ENCODE data around the gene ARHGEF16. TPM values are rescaled to one million over a fixed set of nuclear protein-coding genes. Genes with fewer than 3 reads are reported as not detected.

Gene ARHGEF16
- total and polyA plus RNA-seq, 11 donors = 0.31 to 1.4 (median 0.51) TPM

DNA sequence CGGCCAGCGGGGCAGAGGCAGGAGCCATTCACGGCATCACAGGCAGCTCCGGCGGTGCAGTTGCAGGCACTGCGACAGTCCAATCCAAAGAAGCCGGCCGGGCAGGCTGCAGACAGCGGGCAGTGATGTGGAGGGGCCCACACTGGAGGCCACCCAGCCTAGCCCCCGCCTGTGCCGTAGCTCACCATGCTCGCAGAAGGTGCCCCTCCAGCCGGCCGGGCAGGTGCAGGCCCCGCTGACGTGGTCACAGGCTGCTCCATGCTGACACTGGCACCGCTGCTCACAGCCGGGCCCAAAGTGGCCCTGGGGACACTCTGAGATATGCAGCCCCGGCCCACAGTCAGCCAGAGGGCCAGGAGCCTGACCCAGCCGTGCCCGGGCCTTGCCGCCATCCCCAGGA lies 45.1 kb downstream of the ARHGEF16 start:
- no peak overlapping the region for H3K4me3 ChIP-seq
- DNase-seq (no peak), ATAC-seq (no peak)
- TF ChIP-seq, protein P1, sequence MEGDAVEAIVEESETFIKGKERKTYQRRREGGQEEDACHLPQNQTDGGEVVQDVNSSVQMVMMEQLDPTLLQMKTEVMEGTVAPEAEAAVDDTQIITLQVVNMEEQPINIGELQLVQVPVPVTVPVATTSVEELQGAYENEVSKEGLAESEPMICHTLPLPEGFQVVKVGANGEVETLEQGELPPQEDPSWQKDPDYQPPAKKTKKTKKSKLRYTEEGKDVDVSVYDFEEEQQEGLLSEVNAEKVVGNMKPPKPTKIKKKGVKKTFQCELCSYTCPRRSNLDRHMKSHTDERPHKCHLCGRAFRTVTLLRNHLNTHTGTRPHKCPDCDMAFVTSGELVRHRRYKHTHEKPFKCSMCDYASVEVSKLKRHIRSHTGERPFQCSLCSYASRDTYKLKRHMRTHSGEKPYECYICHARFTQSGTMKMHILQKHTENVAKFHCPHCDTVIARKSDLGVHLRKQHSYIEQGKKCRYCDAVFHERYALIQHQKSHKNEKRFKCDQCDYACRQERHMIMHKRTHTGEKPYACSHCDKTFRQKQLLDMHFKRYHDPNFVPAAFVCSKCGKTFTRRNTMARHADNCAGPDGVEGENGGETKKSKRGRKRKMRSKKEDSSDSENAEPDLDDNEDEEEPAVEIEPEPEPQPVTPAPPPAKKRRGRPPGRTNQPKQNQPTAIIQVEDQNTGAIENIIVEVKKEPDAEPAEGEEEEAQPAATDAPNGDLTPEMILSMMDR (IDR thresholded peaks at IDR 0.05) = no peak
- TF ChIP-seq POLR2A (IDR thresholded peaks at IDR 0.05) = no peak
- intact Hi-C loops (cut with DNase I) = loop anchor here in 6 of 10 donors (10.0 kb wide), 2 partner anchors 65 to 225 kb away; no protein-coding TSS in a partner anchor
- no peaks in the 10 kb centered on the region for H3K9me3 ChIP-seq
- WGBS, 4 donors = 86 to 100% (median 95%) methylated on average over 4 to 22 of the region's 22 CpGs
- peaks cover 0 to 3% (median 0%) of the 10 kb centered on the region in 9 donors for H3K36me3 ChIP-seq
- H3K4me1 ChIP-seq = peaks cover 0 to 3% (median 0%) of the 10 kb centered on the region in 12 donors
- no peak overlapping the region for H3K27ac ChIP-seq
- no peaks in the 10 kb centered on the region for H3K27me3 ChIP-seq

GRCh38 chr1:3500265-3500835 lies 45.9 kb downstream of the ARHGEF16 start:
- intact Hi-C loops (cut with DNase I) = no loop called here
- no peak for ATAC-seq
- no peak for TF ChIP-seq POLR2A (IDR thresholded peaks at IDR 0.05)
- TF ChIP-seq, protein P1 (IDR thresholded peaks at IDR 0.05) = no peak
- no peak overlapping the region for H3K27ac ChIP-seq
- peaks cover 0 to 5% (median 0%) of the 10 kb centered on the region in 12 donors for H3K4me1 ChIP-seq
- WGBS, 4 donors = 89 to 93% (median 92%) methylated on average over 29 to 32 of the region's 32 CpGs
- H3K9me3 ChIP-seq = no peaks in the 10 kb centered on the region
- H3K4me3 ChIP-seq = no peak overlapping the region
- DNase-seq = no peak
- H3K36me3 ChIP-seq = peaks cover 0 to 3% (median 0%) of the 10 kb centered on the region in 9 donors
- no peaks in the 10 kb centered on the region for H3K27me3 ChIP-seq

DNA sequence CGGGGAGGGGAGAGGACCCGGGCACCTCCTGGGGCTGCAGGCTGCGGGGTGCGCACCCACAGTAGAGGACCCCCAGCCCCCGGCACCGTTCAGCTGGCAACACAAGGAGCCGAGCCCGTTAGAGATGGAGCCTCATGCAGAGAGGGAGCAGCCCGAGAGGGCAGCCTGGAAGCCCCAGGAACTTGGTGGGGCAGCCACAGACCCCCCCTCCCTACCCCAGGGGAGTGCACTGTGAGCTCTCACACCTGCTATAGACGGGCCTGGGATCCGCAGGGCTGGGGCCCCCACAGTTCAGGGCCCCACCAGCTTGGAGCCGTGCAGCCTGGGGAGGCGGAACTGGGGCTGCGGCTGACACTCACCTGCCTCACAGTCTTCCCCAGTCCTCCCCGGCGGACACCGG lies 47.0 kb downstream of the ARHGEF16 start:
- intact Hi-C loops (cut with DNase I) = no loop called here
- H3K4me3 ChIP-seq = no peak overlapping the region
- no peaks in the 10 kb centered on the region for H3K27me3 ChIP-seq
- peaks cover 0 to 3% (median 0%) of the 10 kb centered on the region in 9 donors for H3K36me3 ChIP-seq
- TF ChIP-seq, protein P1 (IDR thresholded peaks at IDR 0.05) = no peak
- TF ChIP-seq POLR2A (IDR thresholded peaks at IDR 0.05) = no peak
- DNase-seq (no peak), ATAC-seq (no peak)
- 82 to 100% (median 92%) methylated on average over 1 to 17 of the region's 17 CpGs for WGBS, 4 donors
- no peaks in the 10 kb centered on the region for H3K9me3 ChIP-seq
- no peak overlapping the region for H3K27ac ChIP-seq
- peaks cover 0 to 5% (median 0%) of the 10 kb centered on the region in 12 donors for H3K4me1 ChIP-seq

DNA sequence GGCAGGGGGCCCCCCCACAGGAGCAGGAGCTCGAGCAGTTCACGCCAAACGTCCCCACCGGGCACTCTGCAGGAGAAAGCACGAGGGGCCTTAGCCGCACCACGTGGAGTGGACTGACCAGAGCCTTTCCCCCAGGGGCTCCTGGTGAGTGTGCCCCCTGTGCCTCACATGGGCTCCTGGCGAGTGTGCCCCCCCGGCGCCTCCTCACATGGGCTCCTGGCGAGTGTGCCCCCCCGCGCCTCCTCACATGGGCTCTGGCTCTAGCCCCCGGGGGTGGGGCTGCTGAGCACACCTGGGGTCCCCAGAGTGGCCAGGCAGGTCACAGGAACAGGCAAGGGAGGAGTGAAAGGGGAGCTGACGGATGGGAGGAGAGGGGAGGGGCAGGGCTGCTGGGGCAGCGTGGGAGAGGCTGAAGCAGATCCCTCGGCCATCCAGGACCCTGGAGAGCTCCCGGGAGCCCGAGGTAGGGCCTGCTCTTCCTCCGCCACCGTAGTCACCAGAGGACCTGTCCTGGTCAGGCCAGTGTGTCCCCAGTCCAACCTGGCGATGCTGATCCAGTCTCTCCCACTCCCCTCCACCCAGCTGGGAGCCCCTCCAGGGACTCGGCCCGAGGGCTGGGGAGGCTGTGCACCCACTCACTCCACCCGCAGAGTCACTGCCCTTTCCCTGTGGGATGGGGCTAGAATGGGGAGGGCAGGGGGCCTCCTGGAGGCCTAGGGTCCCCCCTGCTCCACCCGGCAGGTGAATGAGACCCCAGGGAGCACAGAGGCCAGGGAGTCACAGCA lies 47.6 kb downstream of the ARHGEF16 start:
- Histone ChIP-seq H3K4me3 (no peak overlapping the region), H3K36me3 (peaks cover 0 to 3% (median 0%) of the 10 kb centered on the region in 9 donors), H3K4me1 (peaks cover 0 to 5% (median 0%) of the 10 kb centered on the region in 12 donors), H3K27ac (no peak overlapping the region), H3K27me3 (no peaks in the 10 kb centered on the region), H3K9me3 (no peaks in the 10 kb centered on the region)
- intact Hi-C loops (cut with DNase I) = no loop called here
- 51 to 70% (median 59%) methylated on average over 16 to 26 of the region's 26 CpGs for WGBS, 4 donors
- TF ChIP-seq, protein P1 (IDR thresholded peaks at IDR 0.05) = no peak
- no peak for TF ChIP-seq POLR2A (IDR thresholded peaks at IDR 0.05)
- ATAC-seq = peak; percentile 56 to 78 (median 71)
- peak; percentile 47 to 88 (median 68) for DNase-seq

Data from heart left ventricle (tissue), 16 donors.